Measurements from ENCODE around the gene RSL24D1.

GRCh38 chr15:55194256-55194655 is 2.5 kb downstream of the RSL24D1 start:
- no peak for TF ChIP-seq CTCF (IDR thresholded peaks at IDR 0.05; ENCODE audit: low read depth, low read length, poor library complexity, severe bottlenecking)
- TF ChIP-seq EZH2phosphoT487 (IDR thresholded peaks at IDR 0.05; ENCODE audit: borderline replicate concordance, low read length): no peak
